HepG2 (cell line): Measurements from ENCODE around the gene SALL2. TPM values are rescaled to one million over a fixed set of nuclear protein-coding genes. Genes with fewer than 3 reads are reported as not detected.

Source experiments
- ARNT ChIP-seq: fragments of 450-650 bp; IDR thresholded peaks from 2 replicates; pipeline ENCODE4 v1.6.1; 2017
- CENPX ChIP-seq: sonication (generic); formaldehyde crosslinking; IDR thresholded peaks from 2 replicates; pipeline ENCODE4 v1.9.0; 2021; ENCODE audit warnings: mild to moderate bottlenecking, missing genetic modification reagents, moderate library complexity
- CHD4 ChIP-seq: fragments of 200-600 bp; sonication (generic); IDR thresholded peaks from 2 replicates; pipeline ENCODE4 v1.7.0; 2017; ENCODE audit warnings: mild to moderate bottlenecking, low read length, borderline replicate concordance
- EZH2 ChIP-seq: conservative IDR thresholded peaks from 2 replicates; pipeline ENCODE4 v1.6.1; 2012; ENCODE audit warnings: mild to moderate bottlenecking, low read depth, low read length, moderate library complexity
- FOXA1 ChIP-seq, 2 experiments: fragments of 450-650 bp in 1 of 2; sonication (generic) in 1 of 2; formaldehyde crosslinking in 1 of 2; IDR thresholded peaks; 2 replicates each; pipeline versions ENCODE4 v1.4.0 to v1.6.1; 2016 to 2020; ENCODE audit warnings: missing genetic modification reagents in 1 of 2
- GRHL1 ChIP-seq: sonication (generic); formaldehyde crosslinking; conservative IDR thresholded peaks from 2 replicates; pipeline ENCODE4 v1.8.0; 2022; ENCODE audit warnings: missing genetic modification reagents
- IRF2 ChIP-seq: IDR thresholded peaks from 2 replicates; pipeline ENCODE4 v1.6.1; 2018; ENCODE audit warnings: missing genetic modification reagents, missing compliant biosample characterization
- NR2F6 ChIP-seq, 2 experiments: IDR thresholded peaks; 2 replicates each; pipeline ENCODE4 v1.6.1; 2016; ENCODE audit warnings: antibody characterized with exemption in 1 of 2, mild to moderate bottlenecking in 1 of 2
- PRDM4 ChIP-seq: sonication (generic); formaldehyde crosslinking; IDR thresholded peaks from 2 replicates; pipeline ENCODE4 v1.9.0; 2021; ENCODE audit warnings: missing genetic modification reagents, borderline replicate concordance
- RELA ChIP-seq: sonication (generic); formaldehyde crosslinking; IDR thresholded peaks from 2 replicates; pipeline ENCODE4 v1.4.0; 2020; ENCODE audit warnings: missing genetic modification reagents
- SCMH1 ChIP-seq: sonication (generic); formaldehyde crosslinking; IDR thresholded peaks from 2 replicates; pipeline ENCODE4 v1.9.0; 2021; ENCODE audit warnings: missing genetic modification reagents, mild to moderate bottlenecking, borderline replicate concordance
- SMYD3 ChIP-seq: sonication (generic); formaldehyde crosslinking; IDR thresholded peaks from 2 replicates; pipeline ENCODE4 v1.8.1; 2023; ENCODE audit warnings: mild to moderate bottlenecking, missing genetic modification reagents
- SYNCRIP ChIP-seq: fragments of 200-400 bp; formaldehyde crosslinking; IDR thresholded peaks from 2 replicates; pipeline ENCODE4 v1.6.1; 2018; ENCODE audit warnings: mild to moderate bottlenecking, low read depth, low read length; ENCODE audit not compliant: insufficient read depth
- THAP11 ChIP-seq: IDR thresholded peaks from 2 replicates; pipeline ENCODE4 v1.6.1; 2016; ENCODE audit warnings: missing biosample characterization, missing genetic modification reagents
- WIZ ChIP-seq: sonication (generic); formaldehyde crosslinking; IDR thresholded peaks from 2 replicates; pipeline ENCODE4 v1.5.1; 2020; ENCODE audit warnings: mild to moderate bottlenecking, missing genetic modification reagents
- ZFP36 ChIP-seq: fragments of 150-350 bp; IDR thresholded peaks from 2 replicates; pipeline ENCODE4 v1.6.1; 2018; ENCODE audit warnings: borderline replicate concordance, low read length, low read depth; ENCODE audit not compliant: partially characterized antibody
- ZKSCAN8 ChIP-seq: IDR thresholded peaks from 2 replicates; pipeline ENCODE4 v1.6.1; 2016; ENCODE audit warnings: borderline replicate concordance, missing genetic modification reagents, missing compliant biosample characterization
- ZNF17 ChIP-seq: sonication (generic); formaldehyde crosslinking; IDR thresholded peaks from 2 replicates; pipeline ENCODE4 v1.5.0; 2020; ENCODE audit warnings: mild to moderate bottlenecking, missing genetic modification reagents
- ZNF451 ChIP-seq: sonication (generic); formaldehyde crosslinking; IDR thresholded peaks from 2 replicates; pipeline ENCODE4 v1.5.0; 2020; ENCODE audit warnings: mild to moderate bottlenecking, missing genetic modification reagents
- ZNF678 ChIP-seq: sonication (generic); formaldehyde crosslinking; IDR thresholded peaks from 2 replicates; pipeline ENCODE4 v1.4.0; 2020; ENCODE audit warnings: mild to moderate bottlenecking, missing genetic modification reagents
- ZNF790 ChIP-seq: sonication (generic); formaldehyde crosslinking; IDR thresholded peaks from 2 replicates; pipeline ENCODE4 v1.8.0; 2022; ENCODE audit warnings: missing genetic modification reagents, mild to moderate bottlenecking, borderline replicate concordance
- polyA plus RNA-seq, 8 experiments: library from polyadenylated mRNA; depleted of rRNA in 3 of 8; stranded (reverse) in 7 of 8; unstranded in 1 of 8; fragments of >200 nt; fragmentation: Illumina TruSeq in 4 of 8; extraction: Trizol in 4 of 8; gene quantifications; 2 replicates each; pipeline versions ENCODE4 v1.2.1 to v1.2.3, GENCODE V29; 2011 to 2016; ENCODE audit warnings: low read depth in 4 of 8, missing spikeins in 1 of 8, mixed read lengths in 1 of 8; ENCODE audit not compliant: insufficient read depth in 1 of 8
- total RNA-seq, 5 experiments: library from RNA; depleted of rRNA; stranded (reverse); fragments of >200 nt; fragmentation: Illumina TruSeq; extraction: Trizol; gene quantifications; 2 replicates each; pipeline ENCODE4 v1.2.3, GENCODE V29; 2016; ENCODE audit warnings: low read depth in 1 of 5
- TF ChIP-seq, protein P1 (sequence below): sonication (generic); formaldehyde crosslinking; IDR thresholded peaks from 2 replicates; pipeline ENCODE4 v1.4.0; 2020; ENCODE audit warnings: low read depth, mild to moderate bottlenecking, missing genetic modification reagents
- TF ChIP-seq, protein P2 (sequence below): sonication (generic); formaldehyde crosslinking; IDR thresholded peaks from 2 replicates; pipeline ENCODE4 v1.5.0; 2020; ENCODE audit warnings: missing genetic modification reagents

The SALL2 gene
- total and polyA plus RNA-seq, 2 of the 13 experiments (the other 11 are each of a cell fraction or from before 2014, with no cell fraction given) = 4.9 to 5.8 TPM

GRCh38 chr14:21510735-21511657, 15.2 kb downstream of the SALL2 start, which contains the start of gene METTL3 (continued):
- TF ChIP-seq FOXA1 (IDR thresholded peaks at IDR 0.05) = no peak
- peak; percentile 62 for TF ChIP-seq FOXA1 (CRISPR knock-in tag; IDR thresholded peaks at IDR 0.05)
- TF ChIP-seq GRHL1 (CRISPR knock-in tag) = no peak
- TF ChIP-seq ZKSCAN8 (CRISPR knock-in tag) = peak; percentile 59
- peak; percentile 97 for TF ChIP-seq THAP11 (CRISPR knock-in tag)
- no peak for TF ChIP-seq ZNF790 (CRISPR knock-in tag)
- peak; percentile 57; the same call in 1 of the 2 replicates for TF ChIP-seq NR2F6 (IDR thresholded peaks at IDR 0.05)
- TF ChIP-seq NR2F6 (CRISPR knock-in tag; IDR thresholded peaks at IDR 0.05) = no peak
- TF ChIP-seq ZNF451 (CRISPR knock-in tag) = peak; percentile 91; the same call in 1 of the 2 replicates
- TF ChIP-seq ZNF17 = no peak
- TF ChIP-seq WIZ = no peak
- TF ChIP-seq SCMH1 (CRISPR knock-in tag) = no peak
- TF ChIP-seq IRF2 (CRISPR knock-in tag) = peak; percentile 98
- TF ChIP-seq EZH2 = no peak
- no peak for TF ChIP-seq ARNT
- TF ChIP-seq, protein P1, sequence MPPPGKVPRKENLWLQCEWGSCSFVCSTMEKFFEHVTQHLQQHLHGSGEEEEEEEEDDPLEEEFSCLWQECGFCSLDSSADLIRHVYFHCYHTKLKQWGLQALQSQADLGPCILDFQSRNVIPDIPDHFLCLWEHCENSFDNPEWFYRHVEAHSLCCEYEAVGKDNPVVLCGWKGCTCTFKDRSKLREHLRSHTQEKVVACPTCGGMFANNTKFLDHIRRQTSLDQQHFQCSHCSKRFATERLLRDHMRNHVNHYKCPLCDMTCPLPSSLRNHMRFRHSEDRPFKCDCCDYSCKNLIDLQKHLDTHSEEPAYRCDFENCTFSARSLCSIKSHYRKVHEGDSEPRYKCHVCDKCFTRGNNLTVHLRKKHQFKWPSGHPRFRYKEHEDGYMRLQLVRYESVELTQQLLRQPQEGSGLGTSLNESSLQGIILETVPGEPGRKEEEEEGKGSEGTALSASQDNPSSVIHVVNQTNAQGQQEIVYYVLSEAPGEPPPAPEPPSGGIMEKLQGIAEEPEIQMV = no peak; the same call in none of the 2 replicates
- TF ChIP-seq RELA (CRISPR knock-in tag) = peak; percentile 71; the same call in 1 of the 2 replicates
- no peak for TF ChIP-seq SYNCRIP
- no peak for TF ChIP-seq ZFP36
- peak; percentile 31; the same call in 1 of the 2 replicates for TF ChIP-seq ZNF678 (CRISPR knock-in tag)
- TF ChIP-seq, protein P2, sequence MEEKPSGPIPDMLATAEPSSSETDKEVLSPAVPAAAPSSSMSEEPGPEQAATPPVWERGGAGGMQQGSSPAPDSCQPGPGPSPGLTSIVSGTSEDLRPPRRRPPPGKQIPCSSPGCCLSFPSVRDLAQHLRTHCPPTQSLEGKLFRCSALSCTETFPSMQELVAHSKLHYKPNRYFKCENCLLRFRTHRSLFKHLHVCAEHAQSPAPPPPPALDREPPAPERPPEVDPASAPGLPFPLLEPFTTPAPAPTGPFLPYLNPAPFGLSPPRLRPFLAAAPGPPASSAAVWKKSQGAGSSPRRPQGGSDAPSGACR (CRISPR knock-in tag) = peak; percentile 64; the same call in 1 of the 2 replicates
- TF ChIP-seq SMYD3 (CRISPR knock-in tag) = peak; percentile 94
- TF ChIP-seq PRDM4 (CRISPR knock-in tag) = peak; percentile 16; the same call in 1 of the 2 replicates
- no peak for TF ChIP-seq CENPX (CRISPR knock-in tag)
- no peak for TF ChIP-seq CHD4
